Stimulated activated CD4-positive, alpha-beta T cell treated with anti-CD3 and anti-CD28 coated beads, Interleukin-2, amount 100 ng/mL, for 4 hours (primary cell): ENCODE results near the gene GRIN1.
"Not testable (repeated sequence)": the region's sequence is repeated elsewhere in the genome, so short reads cannot be mapped to it uniquely, and the experiment has no call there.

ENCODE experiments used
- DNase-seq: peaks from one replicate; pipeline ENCODE4 v3.0.0-alpha.2; 2020; ENCODE audit warnings: low read depth

The GRIN1 gene

DNA sequence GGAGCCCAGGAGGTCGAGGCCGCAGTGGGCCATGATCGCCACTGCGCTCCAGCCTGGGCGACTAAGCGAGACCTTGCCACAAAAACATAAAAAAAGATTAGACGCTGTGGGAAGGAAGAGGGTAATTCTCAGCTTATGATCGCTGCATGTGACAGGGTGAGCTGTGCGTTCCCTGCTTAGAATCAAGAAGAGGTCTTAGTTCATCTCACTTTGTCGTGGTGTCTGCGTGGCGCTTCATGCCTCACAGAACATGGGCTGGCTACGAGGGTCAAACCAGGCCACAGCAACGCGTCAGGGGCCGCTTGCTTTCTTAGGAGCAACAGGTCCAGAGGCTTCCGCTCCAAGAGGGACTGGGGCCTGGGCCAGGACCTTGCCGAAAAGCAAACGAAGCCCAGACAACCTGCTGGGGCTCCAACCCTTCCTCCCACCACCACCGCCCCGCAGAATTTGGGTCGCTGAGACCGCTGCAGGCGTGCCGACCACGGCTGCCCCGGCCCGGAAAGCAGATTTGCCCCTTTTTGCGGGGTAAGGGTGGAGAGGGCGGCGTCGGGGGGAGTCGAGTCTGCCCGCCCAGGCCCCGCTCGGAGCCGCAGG is 10.0 kb upstream of the GRIN1 start:
- no peak for DNase-seq

- DNase-seq, result peak; percentile 85
These were observed 9.3 kb upstream of the GRIN1 start for GRCh38 chr9:137129456-137130175.

DNA sequence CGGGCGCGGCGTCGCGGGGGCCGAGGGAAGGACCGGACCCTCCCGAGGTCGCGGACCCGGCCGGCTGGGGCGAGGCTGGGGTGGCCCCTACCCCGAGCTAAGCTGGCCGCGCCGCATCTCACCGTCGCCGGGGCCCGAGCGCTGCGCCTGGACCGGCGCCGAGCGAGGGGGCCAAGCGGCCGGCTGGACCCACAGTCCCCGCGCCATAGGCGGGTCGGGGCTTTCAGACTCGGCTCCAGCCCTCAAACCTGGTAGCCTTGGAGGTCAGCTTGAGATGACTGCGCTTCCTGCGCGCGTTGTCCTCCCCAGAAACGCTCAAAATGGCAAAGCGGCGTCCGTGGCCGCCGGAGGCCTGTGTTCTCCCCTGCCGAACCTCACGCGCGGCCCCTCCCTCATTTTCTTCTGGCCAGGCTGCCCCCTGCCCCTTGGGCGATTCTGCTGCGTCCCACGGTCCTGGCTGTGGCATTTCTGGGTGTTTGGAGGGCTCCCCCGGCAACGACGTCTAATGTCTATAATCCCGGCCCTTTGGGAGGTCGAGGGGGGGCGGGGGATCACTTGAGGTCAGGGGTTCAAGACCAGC is 8.7 kb upstream of the GRIN1 start:
- no peak for DNase-seq

DNA sequence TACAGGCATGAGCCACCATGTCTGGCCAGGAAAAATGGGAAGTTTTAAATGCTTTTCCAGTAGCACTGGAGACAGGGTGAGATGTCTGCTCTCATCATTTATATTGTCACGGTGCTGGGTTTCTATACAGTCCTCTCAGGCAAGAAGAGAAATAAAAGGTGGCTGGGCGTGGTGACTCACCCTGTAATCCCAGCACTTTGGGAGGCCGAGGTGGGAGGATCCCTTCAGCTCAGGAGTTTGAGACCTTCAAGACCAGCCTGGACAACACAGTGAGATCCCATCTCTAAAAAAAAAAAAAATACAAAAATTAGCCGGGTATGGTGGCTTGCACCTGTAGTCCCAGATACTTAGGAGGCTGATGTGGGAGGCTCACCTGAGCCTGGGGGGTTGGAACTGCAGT is 4.8 kb upstream of the GRIN1 start:
- no peak for DNase-seq

- not testable (repeated sequence) for DNase-seq
These were observed 3.8 kb upstream of the GRIN1 start for GRCh38 chr9:137135154-137135553.

DNA sequence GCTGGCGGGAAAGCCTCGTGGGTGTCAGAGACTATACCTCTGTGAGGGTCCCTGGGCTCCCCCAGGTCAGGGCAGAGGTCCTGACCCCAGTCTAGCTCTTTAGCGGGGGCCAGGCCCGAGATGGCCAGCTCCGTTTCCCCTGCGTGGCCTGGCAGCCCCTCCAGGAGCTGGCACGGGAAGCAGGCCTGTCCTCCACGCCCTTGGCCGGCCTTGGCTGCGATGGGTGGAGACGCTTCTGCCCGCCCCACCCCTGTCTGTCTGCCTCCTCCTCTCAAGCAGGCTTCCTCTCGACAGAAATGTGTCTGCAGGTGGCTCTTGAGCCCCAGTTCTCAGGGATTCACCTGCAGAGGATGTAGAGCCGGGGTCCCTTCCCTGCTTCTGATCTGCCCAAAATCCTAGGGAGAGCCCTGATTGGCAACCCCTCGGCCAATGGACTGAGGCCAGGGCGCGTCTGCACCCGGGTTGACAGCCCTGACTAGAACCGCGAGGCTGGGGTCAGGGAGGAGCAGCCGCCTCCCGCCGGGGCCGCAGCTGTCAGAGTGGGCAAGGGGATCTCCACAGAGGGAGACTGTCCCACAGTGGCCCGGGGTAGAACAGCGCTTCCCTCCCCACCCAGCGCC is 2.6 kb upstream of the GRIN1 start:
- no peak for DNase-seq

DNA sequence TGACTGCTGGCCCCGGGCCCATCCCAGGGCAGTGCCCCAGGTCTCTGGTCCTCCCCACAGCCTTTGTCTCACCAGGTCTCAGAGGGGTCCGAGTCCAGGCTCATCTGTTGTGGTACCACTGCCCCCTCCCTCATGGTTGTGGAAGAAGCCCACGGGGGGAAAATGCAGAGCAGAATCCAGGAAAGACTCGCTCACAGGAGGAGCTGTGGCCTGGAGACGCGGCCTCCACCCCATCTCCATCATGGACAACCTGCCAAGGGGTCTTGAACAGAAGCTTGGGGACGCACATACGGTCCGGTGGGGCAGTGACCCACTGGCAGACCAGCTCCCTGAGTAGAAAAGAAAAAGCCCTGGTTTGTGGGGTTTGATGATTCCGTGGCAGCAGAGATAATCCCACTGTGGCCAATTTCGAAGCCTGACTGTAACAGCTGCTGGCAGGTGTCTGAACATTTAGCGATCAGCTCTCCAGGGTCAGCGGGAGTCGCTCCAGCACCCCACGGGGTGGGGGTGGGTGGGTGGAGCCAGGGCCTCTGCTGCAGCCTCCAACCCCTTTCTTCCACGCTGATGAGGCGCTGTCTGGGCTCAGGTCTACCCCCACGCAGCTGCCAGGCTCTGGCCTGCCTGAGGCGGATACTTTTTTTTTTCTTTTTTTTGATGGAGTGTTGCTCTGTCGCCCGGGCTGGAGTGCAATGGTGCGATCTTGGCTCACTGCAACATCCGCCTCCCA is 1.9 kb upstream of the GRIN1 start:
- DNase-seq, result no peak

DNA sequence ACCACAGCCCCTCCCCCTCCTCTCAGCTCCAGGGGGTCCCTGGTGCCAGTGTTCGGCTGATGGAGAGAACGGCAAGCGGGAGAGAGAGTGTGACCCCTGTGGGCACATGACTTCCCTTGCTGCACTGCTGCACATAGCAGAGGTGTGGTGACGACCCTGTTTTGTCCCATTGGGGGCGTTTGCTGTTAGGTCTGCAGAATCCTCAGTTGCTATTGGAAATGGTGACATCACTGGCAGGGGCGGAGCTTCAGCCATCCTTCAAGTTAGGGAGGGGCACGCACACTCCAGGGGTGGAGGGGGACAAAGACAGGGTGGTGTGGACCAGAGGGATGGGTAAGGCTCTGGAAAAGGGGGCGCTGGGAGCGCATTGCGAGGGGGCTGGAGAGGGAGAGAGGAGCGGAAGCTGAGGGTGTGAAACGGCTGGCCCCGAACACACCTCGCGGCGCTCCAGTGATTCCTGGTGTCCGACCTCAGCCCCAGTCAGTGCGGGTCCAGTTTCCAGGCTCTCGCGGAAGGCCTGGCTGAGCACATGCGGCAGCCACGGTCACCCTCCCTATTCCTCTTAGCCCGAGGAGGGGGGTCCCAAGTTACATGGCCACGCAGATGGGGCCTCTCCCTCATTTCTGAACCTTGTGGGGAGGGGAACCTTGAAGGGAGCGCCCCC is 764 bp upstream of the GRIN1 start:
- DNase-seq, result no peak

DNA sequence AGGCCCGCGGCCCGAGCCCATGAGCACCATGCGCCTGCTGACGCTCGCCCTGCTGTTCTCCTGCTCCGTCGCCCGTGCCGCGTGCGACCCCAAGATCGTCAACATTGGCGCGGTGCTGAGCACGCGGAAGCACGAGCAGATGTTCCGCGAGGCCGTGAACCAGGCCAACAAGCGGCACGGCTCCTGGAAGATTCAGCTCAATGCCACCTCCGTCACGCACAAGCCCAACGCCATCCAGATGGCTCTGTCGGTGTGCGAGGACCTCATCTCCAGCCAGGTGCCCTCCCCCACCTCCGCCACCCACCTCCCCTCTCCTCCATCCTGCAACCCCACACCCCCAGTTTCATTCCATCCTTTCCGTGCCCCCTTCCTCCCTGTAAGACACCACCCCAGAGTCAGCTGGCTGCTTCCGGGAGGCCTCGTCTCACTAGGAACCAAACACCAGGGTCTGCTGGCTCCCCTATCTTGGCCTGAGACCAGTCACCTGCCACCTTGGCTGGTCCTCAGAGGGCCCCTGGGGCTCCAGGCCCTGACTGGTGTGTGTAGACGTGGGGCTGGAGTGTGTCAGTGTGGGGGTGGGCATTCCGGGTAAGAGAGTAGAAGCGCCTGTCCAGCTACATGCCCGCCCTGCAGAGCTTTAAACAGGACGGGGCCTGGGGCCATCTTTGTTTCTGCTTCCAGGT is 655 bp downstream of the GRIN1 start:
- DNase-seq, result no peak

- no peak for DNase-seq
These were observed 1.4 kb downstream of the GRIN1 start for GRCh38 chr9:137140151-137141012.

DNA sequence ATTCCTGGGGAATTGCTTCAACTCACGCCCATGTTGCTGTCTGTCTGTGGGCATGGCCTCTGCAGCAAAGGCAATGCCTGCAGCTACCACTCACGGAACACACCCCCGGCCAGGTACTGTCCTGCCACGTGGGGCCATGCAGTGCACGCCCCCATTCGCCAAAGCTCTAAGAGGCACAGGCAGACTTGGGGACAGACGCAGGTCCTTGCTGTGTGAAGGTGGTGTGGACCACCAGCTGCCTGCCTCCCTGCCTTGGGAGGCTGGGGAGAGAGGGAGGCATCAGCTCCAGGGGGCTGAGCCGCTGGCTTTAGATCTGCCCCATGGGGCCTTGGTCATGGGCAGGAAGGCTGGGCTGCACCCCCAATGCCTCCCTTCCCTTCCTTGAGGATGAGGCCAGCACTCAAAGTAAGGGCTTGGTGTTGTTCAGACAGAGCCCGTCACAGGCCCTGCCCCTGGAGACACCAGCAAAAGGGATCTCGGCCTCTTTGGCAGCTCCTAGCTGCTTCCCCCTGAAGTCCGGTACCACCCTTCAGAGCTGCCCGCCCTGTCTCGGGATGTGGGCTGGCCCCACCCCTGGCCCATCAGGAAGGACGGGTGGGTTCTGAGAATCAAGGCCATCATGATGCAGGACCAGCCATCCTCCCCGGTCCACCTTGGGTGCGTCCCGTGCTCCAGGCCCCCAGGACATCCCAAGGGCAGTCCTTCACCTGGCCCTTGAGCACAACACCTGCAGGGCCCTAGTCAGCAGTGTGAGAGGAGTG is 2.3 kb downstream of the GRIN1 start:
- DNase-seq, result no peak

GRCh38 chr9:137141976-137142936 is 3.3 kb downstream of the GRIN1 start:
- DNase-seq, result no peak

GRCh38 chr9:137143459-137143858 is 4.5 kb downstream of the GRIN1 start:
- no peak for DNase-seq

DNA sequence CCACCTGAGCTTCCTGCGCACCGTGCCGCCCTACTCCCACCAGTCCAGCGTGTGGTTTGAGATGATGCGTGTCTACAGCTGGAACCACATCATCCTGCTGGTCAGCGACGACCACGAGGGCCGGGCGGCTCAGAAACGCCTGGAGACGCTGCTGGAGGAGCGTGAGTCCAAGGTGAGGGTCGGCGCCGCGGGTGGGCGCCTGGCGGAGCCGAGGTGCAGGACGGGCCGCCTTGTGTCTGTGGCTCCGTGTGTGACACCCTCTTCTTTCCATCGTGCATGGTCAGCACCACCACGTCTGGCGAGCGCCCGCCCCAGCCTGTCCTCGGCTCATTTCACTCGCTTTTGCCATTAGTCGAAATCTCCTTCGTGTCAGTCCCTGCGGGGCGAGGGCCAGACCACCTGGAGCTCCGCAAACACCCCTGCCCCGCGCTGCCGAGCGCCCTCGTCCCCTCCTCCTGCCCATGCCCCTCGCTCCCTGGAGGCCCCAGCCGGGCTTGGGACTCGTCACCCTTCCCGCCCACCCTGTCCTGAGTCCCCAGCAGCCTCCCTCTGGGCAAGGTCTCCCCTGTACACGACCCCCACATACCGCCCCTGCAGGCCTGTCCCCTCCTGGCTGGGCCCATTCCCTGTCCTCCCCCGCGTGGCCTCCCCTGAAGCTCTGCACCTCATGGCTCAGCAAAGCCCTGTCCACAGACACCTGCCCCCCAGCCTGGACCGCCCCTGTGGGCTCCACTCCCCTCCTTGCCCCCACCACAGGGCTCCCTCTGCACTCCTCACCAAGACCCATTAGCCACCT is 7.0 kb downstream of the GRIN1 start:
- DNase-seq, result no peak

- DNase-seq, result no peak
These were observed 7.6 kb downstream of the GRIN1 start for GRCh38 chr9:137146527-137146918.

GRCh38 chr9:137147091-137147792 is 8.3 kb downstream of the GRIN1 start:
- no peak for DNase-seq

- DNase-seq, result no peak
These were observed 8.8 kb downstream of the GRIN1 start for GRCh38 chr9:137147793-137148160.
